K562 (cell line): Measurements from ENCODE around the gene OR9Q1. TPM values are rescaled to one million over a fixed set of nuclear protein-coding genes. Genes with fewer than 3 reads are reported as not detected.

ENCODE experiments used
- ATAC-seq: fragments of 200-7000 bp; cut with Tn5 transposase; 3 replicates; pipeline ENCODE4 v1.9.1; 2020; ENCODE audit warnings: moderate library complexity
- BruUV-seq: library from RNA; stranded (reverse); fragments of 400-500 nt; replicated peaks from 2 replicates; lab custom pipeline; 2021; lab: Mats Ljungman, UMichigan
- CTCF ChIA-PET: fragments of 300-600 bp; formaldehyde crosslinking; extraction: SDS; loops from one replicate; lab custom pipeline; 2021; ENCODE audit warnings: low intra/inter-chr PET ratio; lab: Yijun Ruan, JAX
- POLR2A ChIA-PET: fragments of 300-600, 350-650 bp; sonication (Branson Sonifier 250); formaldehyde crosslinking; extraction: SDS; loops from one replicate; lab custom pipeline; 2021; ENCODE audit warnings: antibody characterized with exemption, inconsistent platforms; lab: Yijun Ruan, JAX
- DNase-seq, 4 experiments: peaks; one replicate each; pipeline versions ENCODE4 v3.0.0 to v3.0.0-alpha.2; 2011 to 2018; ENCODE audit warnings: low spot score in 3 of 4, mixed read lengths in 3 of 4; ENCODE audit errors: extremely low read depth in 1 of 4
- FAIRE-seq: peaks from 2 replicates; lab custom pipeline; 2011; peaks lifted over from hg19 to GRCh38; lab: Jason Lieb, UNC
- H2AFZ ChIP-seq: 2 replicates; pipeline ENCODE4 v1.6.0; 2011; ENCODE audit warnings: low read depth, low read length, control low read depth, inconsistent platforms
- H3K27ac ChIP-seq: fragments of 200-600 bp; 3 replicates; pipeline ENCODE4 v1.8.0; 2011; ENCODE audit warnings: low read depth, mild to moderate bottlenecking, control low read depth, inconsistent platforms, low read length, moderate library complexity, mixed read lengths; ENCODE audit errors: extremely low read depth
- H3K27me3 ChIP-seq, 2 experiments: fragments of 300-600 bp in 1 of 2; 2 replicates in 1 of 2; 3 replicates in 1 of 2; pipeline versions ENCODE4 v1.6.0 to v1.8.0; 2011; ENCODE audit warnings: inconsistent platforms in 2 of 2, low read length in 2 of 2, mild to moderate bottlenecking in 1 of 2, mixed read lengths in 1 of 2, moderate library complexity in 1 of 2; ENCODE audit not compliant: control insufficient read depth in 2 of 2, insufficient read depth in 2 of 2
- H3K36me3 ChIP-seq: fragments of 300-600 bp; 3 replicates; pipeline ENCODE4 v1.8.0; 2011; ENCODE audit warnings: mild to moderate bottlenecking, low read length, inconsistent platforms; ENCODE audit not compliant: control insufficient read depth, insufficient read depth
- H3K4me1 ChIP-seq, 2 experiments: fragments of 200-600 bp in 1 of 2; replicated peaks in 1 of 2; 2 replicates in 1 of 2; 3 replicates in 1 of 2; pipeline versions ENCODE4 v1.5.1 to v1.8.0; 2011; ENCODE audit warnings: inconsistent platforms in 2 of 2, low read length in 2 of 2, mild to moderate bottlenecking in 1 of 2, mixed read lengths in 1 of 2, moderate library complexity in 1 of 2; ENCODE audit not compliant: control insufficient read depth in 2 of 2, insufficient read depth in 2 of 2
- H3K4me2 ChIP-seq: 2 replicates; pipeline ENCODE4 v1.6.1; 2011; ENCODE audit warnings: low read length, control low read depth, inconsistent platforms, mixed read lengths; ENCODE audit not compliant: insufficient read depth
- H3K4me3 ChIP-seq: fragments of 200-600 bp; sonication (generic), shearing (Covaris generic); 2 replicates; pipeline ENCODE4 v1.5.1; 2016; ENCODE audit warnings: control low read depth, inconsistent platforms
- H3K79me2 ChIP-seq: fragments of 200-600 bp; 3 replicates; pipeline ENCODE4 v1.8.0; 2011; ENCODE audit warnings: low read length, inconsistent platforms; ENCODE audit not compliant: control insufficient read depth, insufficient read depth
- H3K9ac ChIP-seq, 2 experiments: 2 replicates each; pipeline versions ENCODE4 v1.6.0 to v1.6.1; 2011; ENCODE audit warnings: low read depth in 2 of 2, low read length in 2 of 2, control low read depth in 1 of 2, inconsistent platforms in 1 of 2, mild to moderate bottlenecking in 1 of 2, mixed read lengths in 1 of 2; ENCODE audit not compliant: insufficient read depth in 1 of 2
- H3K9me1 ChIP-seq: one replicate; pipeline ENCODE4 v1.6.0; 2011; ENCODE audit warnings: inconsistent platforms, mild to moderate bottlenecking, low read length, moderate library complexity; ENCODE audit not compliant: control insufficient read depth, insufficient read depth
- H3K9me3 ChIP-seq: replicated peaks from 2 replicates; pipeline ENCODE4 v1.5.1; 2011; ENCODE audit warnings: low read depth, low read length, inconsistent platforms; ENCODE audit not compliant: control insufficient read depth, insufficient read depth
- H4K20me1 ChIP-seq: replicated peaks from 2 replicates; pipeline ENCODE4 v1.6.1; 2011; ENCODE audit warnings: low read length, inconsistent platforms, mixed read lengths; ENCODE audit not compliant: control insufficient read depth, insufficient read depth
- SMARCE1 ChIP-seq: fragments of 450-650 bp; IDR thresholded peaks from 2 replicates; pipeline ENCODE4 v1.7.1; 2016; ENCODE audit warnings: mild to moderate bottlenecking
- TOE1 ChIP-seq, 2 experiments: fragments of 450-650 bp in 1 of 2; sonication (generic) in 1 of 2; formaldehyde crosslinking in 1 of 2; IDR thresholded peaks; 2 replicates each; pipeline versions ENCODE4 v1.7.1 to v1.8.0; 2016 to 2022; ENCODE audit warnings: borderline replicate concordance in 2 of 2, mild to moderate bottlenecking in 2 of 2, antibody characterized with exemption in 1 of 2, inconsistent platforms in 1 of 2, low read depth in 1 of 2, missing genetic modification reagents in 1 of 2, moderate library complexity in 1 of 2
- ZFP36 ChIP-seq: fragments of 150-350 bp; IDR thresholded peaks from 2 replicates; pipeline ENCODE4 v1.6.1; 2018; ENCODE audit warnings: low read length, low read depth; ENCODE audit not compliant: partially characterized antibody
- ZNF274 ChIP-seq: IDR thresholded peaks from 2 replicates; pipeline ENCODE4 v1.6.1; 2011; ENCODE audit warnings: low read depth, mild to moderate bottlenecking, low read length, moderate library complexity, borderline replicate concordance
- ZNF384 ChIP-seq: IDR thresholded peaks from 2 replicates; pipeline ENCODE4 v1.6.1; 2012; ENCODE audit warnings: low read depth, low read length, improper control_type of control experiment
- WGBS: fragments of 100-300 bp; shearing (Covaris generic); methylation state at CpG from one replicate; pipeline ENCODE4 v1.1.6; 2016; ENCODE audit warnings: low coverage, mixed read lengths; ENCODE audit not compliant: insufficient coverage; ENCODE audit errors: missing lambda C conversion rate; 5-methylcytosine and 5-hydroxymethylcytosine counted together
- in situ Hi-C: fragments of 300-500 bp; cut with MboI; formaldehyde crosslinking; loops from 4 replicates; pipeline ENCODE4 v1.15.0; 2018; ENCODE audit warnings: inconsistent platforms, mixed read lengths
- intact Hi-C: fragments of 100-400 bp; cut with micrococcal nuclease; formaldehyde crosslinking; loops from 2 replicates; pipeline ENCODE4 v1.14.2; 2022
- polyA plus RNA-seq, 8 experiments: library from polyadenylated mRNA; depleted of rRNA in 4 of 8; stranded (reverse) in 5 of 8; unstranded in 3 of 8; fragments of >200 nt; fragmentation: Nextera tagmentation in 2 of 8; fragmentation: Illumina TruSeq in 1 of 8; extraction: Ambion mirVana in 2 of 8; extraction: Trizol in 1 of 8; gene quantifications; 2 replicates each; pipeline versions ENCODE4 v1.2.1 to v1.2.3, GENCODE V29; 2011 to 2014; ENCODE audit warnings: inconsistent platforms in 1 of 8, missing spikeins in 1 of 8
- total RNA-seq, 7 experiments: library from RNA; depleted of rRNA in 6 of 7; stranded (reverse); fragments of >200 nt in 6 of 7; fragmentation: Illumina TruSeq in 2 of 7; extraction: Trizol in 2 of 7; gene quantifications; 2 replicates each; pipeline versions ENCODE4 v1.2.1 to v1.2.3, GENCODE V29; 2011 to 2021; ENCODE audit warnings: low replicate concordance in 1 of 7
- TF ChIP-seq, protein P1 (sequence below): sonication (generic); formaldehyde crosslinking; IDR thresholded peaks from 2 replicates; pipeline ENCODE4 v1.8.1; 2023; ENCODE audit warnings: mild to moderate bottlenecking, missing genetic modification reagents
- TF ChIP-seq, protein P2 (sequence below), 2 experiments: fragments of 450-650 bp in 1 of 2; sonication (generic) in 1 of 2; formaldehyde crosslinking; conservative IDR thresholded peaks; 2 replicates each; pipeline versions ENCODE4 v1.4.0 to v1.8.1; 2020 to 2022; ENCODE audit warnings: mild to moderate bottlenecking in 1 of 2, missing genetic modification reagents in 1 of 2

OR9Q1 gene
- total and polyA plus RNA-seq, 9 of the 15 experiments (the other 6 are each of a cell fraction or from before 2014, with no cell fraction given), result not detected

DNA sequence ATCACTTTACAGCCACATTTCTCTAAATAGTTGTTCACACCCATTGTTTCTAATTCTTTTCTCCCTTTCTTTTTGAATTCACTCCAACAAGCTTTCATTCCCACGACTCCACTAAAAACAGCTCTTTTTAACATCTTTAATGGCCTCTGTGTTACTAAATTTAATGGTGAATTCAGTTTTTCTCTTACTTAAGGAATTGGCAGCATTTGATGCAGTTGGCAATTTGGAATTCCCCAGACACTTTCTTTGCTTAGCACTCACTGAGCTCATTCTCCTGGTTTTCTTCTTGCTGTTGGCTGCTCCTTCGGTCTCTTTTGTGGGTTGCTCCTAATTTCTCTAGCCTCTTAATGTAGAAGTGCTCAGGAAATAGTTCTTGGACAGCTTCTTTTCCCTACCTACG lies 40.5 kb upstream of the OR9Q1 start:
- intact Hi-C loops, result no loop called here
- FAIRE-seq, result no peak

More for the DNA sequence above, 40.5 kb upstream of the OR9Q1 start:
- no peak overlapping the region for H3K9ac ChIP-seq
- no peaks in the 10 kb centered on the region for H3K36me3 ChIP-seq
- H3K79me2 ChIP-seq, result no peaks in the 10 kb centered on the region
- H2AFZ ChIP-seq, result no peak overlapping the region
- CTCF ChIA-PET, result interaction anchor here (0.6 kb wide), 1 partner anchor 110 kb away, joined by 4 read pairs; no protein-coding TSS in a partner anchor
- 0% methylated on average over 3 of the region's 3 CpGs for WGBS
- POLR2A ChIA-PET, result interaction anchor here (0.6 to 1.5 kb wide), 2 partner anchors 16 to 874 kb away, joined by 3 read pairs; no protein-coding TSS in a partner anchor
- no peaks in the 10 kb centered on the region for H3K4me1 ChIP-seq
- BruUV-seq, result no TSS peak
- no peaks in the 10 kb centered on the region for H3K27me3 ChIP-seq
- ATAC-seq (no peak), DNase-seq (no peak)
- H3K9me1 ChIP-seq, result no peaks in the 10 kb centered on the region
- no peak overlapping the region for H3K27ac ChIP-seq
- H3K4me2 ChIP-seq, result no peak overlapping the region
- TF ChIP-seq ZNF384 (no peak), SMARCE1 (no peak), TOE1 (IDR thresholded peaks at IDR 0.05; ENCODE audit: borderline replicate concordance) (no peak), TOE1 (CRISPR knock-in tag; IDR thresholded peaks at IDR 0.05; ENCODE audit: borderline replicate concordance, low read depth) (no peak), ZNF274 (no peak), ZFP36 (no peak)
- TF ChIP-seq, protein P1, sequence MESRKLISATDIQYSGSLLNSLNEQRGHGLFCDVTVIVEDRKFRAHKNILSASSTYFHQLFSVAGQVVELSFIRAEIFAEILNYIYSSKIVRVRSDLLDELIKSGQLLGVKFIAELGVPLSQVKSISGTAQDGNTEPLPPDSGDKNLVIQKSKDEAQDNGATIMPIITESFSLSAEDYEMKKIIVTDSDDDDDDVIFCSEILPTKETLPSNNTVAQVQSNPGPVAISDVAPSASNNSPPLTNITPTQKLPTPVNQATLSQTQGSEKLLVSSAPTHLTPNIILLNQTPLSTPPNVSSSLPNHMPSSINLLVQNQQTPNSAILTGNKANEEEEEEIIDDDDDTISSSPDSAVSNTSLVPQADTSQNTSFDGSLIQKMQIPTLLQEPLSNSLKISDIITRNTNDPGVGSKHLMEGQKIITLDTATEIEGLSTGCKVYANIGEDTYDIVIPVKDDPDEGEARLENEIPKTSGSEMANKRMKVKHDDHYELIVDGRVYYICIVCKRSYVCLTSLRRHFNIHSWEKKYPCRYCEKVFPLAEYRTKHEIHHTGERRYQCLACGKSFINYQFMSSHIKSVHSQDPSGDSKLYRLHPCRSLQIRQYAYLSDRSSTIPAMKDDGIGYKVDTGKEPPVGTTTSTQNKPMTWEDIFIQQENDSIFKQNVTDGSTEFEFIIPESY, result no peak
- TF ChIP-seq, protein P2, sequence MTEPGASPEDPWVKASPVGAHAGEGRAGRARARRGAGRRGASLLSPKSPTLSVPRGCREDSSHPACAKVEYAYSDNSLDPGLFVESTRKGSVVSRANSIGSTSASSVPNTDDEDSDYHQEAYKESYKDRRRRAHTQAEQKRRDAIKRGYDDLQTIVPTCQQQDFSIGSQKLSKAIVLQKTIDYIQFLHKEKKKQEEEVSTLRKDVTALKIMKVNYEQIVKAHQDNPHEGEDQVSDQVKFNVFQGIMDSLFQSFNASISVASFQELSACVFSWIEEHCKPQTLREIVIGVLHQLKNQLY (CRISPR knock-in tag; conservative IDR thresholded peaks at IDR 0.05), result no peak
- no peaks in the 10 kb centered on the region for H3K9me3 ChIP-seq
- in situ Hi-C loops, result no loop called here
- H3K4me3 ChIP-seq, result no peak overlapping the region
- H4K20me1 ChIP-seq, result no peaks in the 10 kb centered on the region
